ENCODE measurements around the gene SRSF5.
"Not testable (repeated sequence)": the region's sequence is repeated elsewhere in the genome, so short reads cannot be mapped to it uniquely, and the experiment has no call there.

GRCh38 chr14:69731919-69732598 lies 34.9 kb upstream of the SRSF5 start:
- TF ChIP-seq CTCF (IDR thresholded peaks at IDR 0.05; ENCODE audit: control extremely low read depth in 1 of 3, insufficient read depth in 1 of 3, low read depth in 1 of 3, low read length in 3 of 3); YY1 (IDR thresholded peaks at IDR 0.05; ENCODE audit: low read depth, low read length); TCF12 (IDR thresholded peaks at IDR 0.05; ENCODE audit: low read depth, low read length); RFX5 (IDR thresholded peaks at IDR 0.05; ENCODE audit: borderline replicate concordance, low read depth, low read length); CBX8 (IDR thresholded peaks at IDR 0.05; ENCODE audit: borderline replicate concordance, low read depth, low read length): not testable (repeated sequence)

Data from H1 (cell line).